GM10266 (cell line): ENCODE data around the gene NDUFA11.

ENCODE experiments used
- DNase-seq: peaks from one replicate; pipeline ENCODE4 v3.0.0; 2012; ENCODE audit errors: extremely low spot score
- CTCF ChIP-seq: IDR thresholded peaks from 2 replicates; pipeline ENCODE4 v1.5.1; 2012; ENCODE audit warnings: mild to moderate bottlenecking, low read depth; ENCODE audit not compliant: control insufficient read depth, insufficient read depth; ENCODE audit errors: missing control alignments

Gene NDUFA11

DNA sequence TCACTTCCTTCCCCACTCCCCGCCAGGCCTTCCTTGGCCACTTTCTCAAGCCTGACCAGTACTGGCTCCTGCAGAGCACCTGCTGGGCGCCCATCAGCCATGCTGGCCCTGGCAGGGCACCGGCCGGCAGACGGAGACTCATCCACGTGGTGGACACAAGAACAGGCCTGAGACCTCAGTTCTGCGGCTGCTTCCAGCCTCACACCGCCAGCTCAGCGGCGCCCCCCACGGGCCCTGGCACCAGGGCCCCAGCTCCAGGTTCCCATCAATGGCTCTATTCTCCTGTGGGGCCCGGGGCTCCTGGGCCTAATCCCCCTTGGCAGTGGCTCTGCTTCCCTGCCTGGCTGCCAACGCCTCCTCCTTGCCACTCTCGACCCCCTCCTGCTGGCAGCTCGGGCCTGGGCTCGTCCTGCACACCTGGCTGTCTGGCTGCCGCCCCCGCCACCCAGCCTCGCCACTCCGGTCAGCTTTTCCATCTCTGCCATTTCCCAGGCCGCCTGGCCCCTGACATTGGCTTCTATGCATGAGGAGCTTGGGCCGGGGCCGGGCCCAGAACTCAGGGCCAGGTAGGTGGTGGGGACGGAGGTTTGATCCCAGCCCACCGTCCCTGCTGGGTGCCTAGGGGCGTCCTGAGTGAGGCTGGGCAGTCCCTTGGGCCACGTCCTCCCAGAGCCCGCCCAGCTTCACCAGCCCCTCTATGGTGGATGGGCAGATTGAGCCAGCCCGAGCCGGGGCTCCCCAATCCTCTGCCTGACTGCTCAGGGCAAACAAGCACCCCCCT is 6.2 kb downstream of the NDUFA11 start:
- DNase-seq, result no peak
- no peak for TF ChIP-seq CTCF

GRCh38 chr19:5896365-5897076 is 7.1 kb downstream of the NDUFA11 start:
- DNase-seq, result no peak
- TF ChIP-seq CTCF, result no peak

DNA sequence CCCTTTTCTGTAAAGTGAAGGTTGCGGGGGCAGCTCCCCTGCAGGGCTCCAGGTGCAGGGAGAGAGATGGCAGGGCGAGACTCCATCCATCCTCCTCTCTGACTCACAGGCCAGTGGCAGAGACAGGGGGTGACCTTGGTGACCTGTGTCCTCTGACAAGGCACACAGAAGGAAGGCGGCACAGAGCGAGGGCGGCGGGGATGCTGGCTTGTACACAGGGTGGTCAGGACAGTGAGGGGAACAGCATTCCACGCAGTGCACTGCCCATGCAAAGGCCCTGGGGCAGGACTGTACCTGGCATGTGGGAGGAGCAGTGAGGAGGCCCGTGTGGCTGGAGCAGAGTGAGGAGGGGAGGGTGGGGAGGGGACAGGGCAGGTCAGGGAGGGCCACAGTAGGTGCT is 7.7 kb downstream of the NDUFA11 start:
- TF ChIP-seq CTCF, result no peak

DNA sequence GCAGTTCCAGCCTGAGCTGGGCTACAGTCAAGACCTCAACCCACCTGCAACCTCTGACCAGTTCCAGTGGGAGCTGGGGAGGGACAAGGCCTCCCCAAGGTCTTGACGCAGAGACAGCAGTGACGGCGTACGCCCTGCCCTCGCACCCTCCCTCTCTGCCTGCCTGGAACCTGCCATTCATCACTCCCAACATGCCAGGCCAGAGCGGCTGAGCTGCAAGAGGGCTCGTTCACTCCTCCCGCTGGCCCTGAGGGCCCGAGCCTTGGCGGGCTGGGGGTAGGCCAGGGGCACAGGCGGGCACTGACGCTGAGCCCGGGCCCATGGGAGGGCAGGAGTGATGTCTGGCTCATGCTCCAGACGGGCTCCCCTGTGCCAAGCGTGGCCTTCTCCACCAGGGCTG is 8.2 kb downstream of the NDUFA11 start:
- DNase-seq, result no peak
- no peak for TF ChIP-seq CTCF

More for the DNA sequence above, 7.7 kb downstream of the NDUFA11 start:
- DNase-seq, result no peak

- no peak for TF ChIP-seq CTCF
- DNase-seq, result no peak
These were observed 8.8 kb downstream of the NDUFA11 start for GRCh38 chr19:5894704-5895349.

- TF ChIP-seq CTCF, result no peak
- DNase-seq, result no peak
These were observed 9.5 kb downstream of the NDUFA11 start for GRCh38 chr19:5893907-5894703.
